Gastrocnemius medialis (tissue), 4 donors: ENCODE data around the gene NFASC.

Experiments used
- POLR2A ChIP-seq, 2 donors: fragments of 450-650 bp; IDR thresholded peaks; one replicate each; pipeline ENCODE4 v1.6.1; 2017; ENCODE audit warnings: antibody characterized with exemption in 2 of 2, mild to moderate bottlenecking in 2 of 2, moderate library complexity in 2 of 2
- TF ChIP-seq, protein P1 (sequence below), 5 experiments: fragments of 450-650 bp in 3 of 5; fragments of 200-600 bp in 2 of 5; sonication (generic) in 2 of 5; IDR thresholded peaks in 4 of 5; conservative IDR thresholded peaks in 1 of 5; 1 replicate in 4 of 5; 2 replicates in 1 of 5; pipeline ENCODE4 v1.5.1; 2016 to 2019; ENCODE audit warnings: antibody characterized with exemption in 5 of 5, mild to moderate bottlenecking in 3 of 5, moderate library complexity in 3 of 5

DNA sequence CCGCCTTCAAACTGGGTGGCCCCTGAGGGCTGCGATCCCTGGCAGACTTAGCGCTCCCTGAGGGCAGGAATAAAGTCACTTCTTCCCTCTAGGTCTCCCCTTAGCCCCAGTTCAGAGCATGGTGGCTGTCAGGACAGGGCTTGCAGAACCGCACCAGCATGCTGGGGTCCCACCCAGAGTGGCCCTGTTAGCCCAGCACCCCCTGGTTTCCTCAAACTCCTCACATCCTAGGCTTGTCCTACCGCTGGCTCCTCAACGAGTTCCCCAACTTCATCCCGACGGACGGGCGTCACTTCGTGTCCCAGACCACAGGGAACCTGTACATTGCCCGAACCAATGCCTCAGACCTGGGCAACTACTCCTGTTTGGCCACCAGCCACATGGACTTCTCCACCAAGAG, 188.2 kb downstream of the NFASC start:
- TF ChIP-seq, protein P1, sequence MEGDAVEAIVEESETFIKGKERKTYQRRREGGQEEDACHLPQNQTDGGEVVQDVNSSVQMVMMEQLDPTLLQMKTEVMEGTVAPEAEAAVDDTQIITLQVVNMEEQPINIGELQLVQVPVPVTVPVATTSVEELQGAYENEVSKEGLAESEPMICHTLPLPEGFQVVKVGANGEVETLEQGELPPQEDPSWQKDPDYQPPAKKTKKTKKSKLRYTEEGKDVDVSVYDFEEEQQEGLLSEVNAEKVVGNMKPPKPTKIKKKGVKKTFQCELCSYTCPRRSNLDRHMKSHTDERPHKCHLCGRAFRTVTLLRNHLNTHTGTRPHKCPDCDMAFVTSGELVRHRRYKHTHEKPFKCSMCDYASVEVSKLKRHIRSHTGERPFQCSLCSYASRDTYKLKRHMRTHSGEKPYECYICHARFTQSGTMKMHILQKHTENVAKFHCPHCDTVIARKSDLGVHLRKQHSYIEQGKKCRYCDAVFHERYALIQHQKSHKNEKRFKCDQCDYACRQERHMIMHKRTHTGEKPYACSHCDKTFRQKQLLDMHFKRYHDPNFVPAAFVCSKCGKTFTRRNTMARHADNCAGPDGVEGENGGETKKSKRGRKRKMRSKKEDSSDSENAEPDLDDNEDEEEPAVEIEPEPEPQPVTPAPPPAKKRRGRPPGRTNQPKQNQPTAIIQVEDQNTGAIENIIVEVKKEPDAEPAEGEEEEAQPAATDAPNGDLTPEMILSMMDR (IDR thresholded peaks at IDR 0.05 in 4 of 5, conservative IDR thresholded peaks at IDR 0.05 in 1 of 5), result no peak
- no peak for TF ChIP-seq POLR2A (IDR thresholded peaks at IDR 0.05)
